ENCODE measurements around the gene RAD51B. TPM values are rescaled to one million over a fixed set of nuclear protein-coding genes. Genes with fewer than 3 reads are reported as not detected.

The RAD51B gene
- total and polyA plus RNA-seq, 2 of the 13 experiments (the other 11 are each of a cell fraction or from before 2014, with no cell fraction given) = 7.0 to 9.5 TPM

GRCh38 chr14:68127166-68127565 lies 307.6 kb downstream of the RAD51B start (continued):
- TF ChIP-seq HMGXB3 (CRISPR knock-in tag; IDR thresholded peaks at IDR 0.05; ENCODE audit: borderline replicate concordance) (no peak), ZSCAN20 (CRISPR knock-in tag; IDR thresholded peaks at IDR 0.05; ENCODE audit: borderline replicate concordance) (no peak), MAF1 (CRISPR knock-in tag; IDR thresholded peaks at IDR 0.05; ENCODE audit: borderline replicate concordance) (no peak), SNAPC2 (CRISPR knock-in tag; IDR thresholded peaks at IDR 0.05) (no peak)

- Histone ChIP-seq H4K20me1 (ENCODE audit: insufficient read depth, low read length) (no peaks in the 10 kb centered on the region), H3K4me3 (replicated peaks in 1 of 3; ENCODE audit: insufficient read depth in 1 of 3, low read depth in 2 of 3, low read length in 3 of 3) (no peak overlapping the region), H3K4me1 (ENCODE audit: insufficient read depth, low read length) (no peaks in the 10 kb centered on the region), H3K27ac (ENCODE audit: extremely low read length, insufficient read depth, low read length) (no peak overlapping the region), H3K36me3 (replicated peaks in 1 of 2; ENCODE audit: control insufficient read depth in 1 of 2, insufficient read depth in 2 of 2, low read length in 2 of 2) (no peaks in the 10 kb centered on the region), H3K79me2 (ENCODE audit: insufficient read depth, low read length) (no peaks in the 10 kb centered on the region), H3K9ac (ENCODE audit: insufficient read depth, low read depth, low read length) (no peak overlapping the region), H3K4me2 (ENCODE audit: low read depth, low read length) (no peak overlapping the region), H3K9me3 (ENCODE audit: low read length) (no peaks in the 10 kb centered on the region), H2AFZ (ENCODE audit: low read length) (no peak overlapping the region), H3K27me3 (ENCODE audit: control insufficient read depth in 1 of 2, insufficient read depth in 2 of 2, low read length in 2 of 2) (no peaks in the 10 kb centered on the region)
- ATAC-seq (no peak), DNase-seq (ENCODE audit: low spot score) (no peak), FAIRE-seq (no peak)
- ChIA-PET POLR2A (no interaction called here), CTCF (ENCODE audit: low intra/inter-chr PET ratio, low total read pairs) (no interaction called here)
- intact Hi-C loops (cut with micrococcal nuclease; ENCODE audit: unreplicated experiment) = no loop called here
- in situ Hi-C loops (cut with HindIII; ENCODE audit: extremely low pct_ligation_motif_present, low pct_unique_long_range_greater_than_20kb) = no loop called here
- no TSS peak for BruUV-seq (replicated peaks)
- TF ChIP-seq HMGXB4 (CRISPR knock-in tag; IDR thresholded peaks at IDR 0.05; ENCODE audit: borderline replicate concordance in 1 of 2, low read depth in 1 of 2) (no peak), TRIM22 (IDR thresholded peaks at IDR 0.05) (no peak), ZNF598 (CRISPR knock-in tag; IDR thresholded peaks at IDR 0.05; ENCODE audit: borderline replicate concordance) (no peak), ZNF562 (CRISPR knock-in tag; IDR thresholded peaks at IDR 0.05; ENCODE audit: borderline replicate concordance) (no peak), ATF6 (CRISPR knock-in tag; conservative IDR thresholded peaks at IDR 0.05) (no peak), HNRNPH1 (optimal IDR thresholded peaks at IDR 0.05; ENCODE audit: low read depth, low read length) (no peak), ZNF33B (CRISPR knock-in tag; IDR thresholded peaks at IDR 0.05) (no peak), SMAD1 (CRISPR knock-in tag; IDR thresholded peaks at IDR 0.05; ENCODE audit: borderline replicate concordance, low read depth) (no peak), ZNF768 (CRISPR knock-in tag; IDR thresholded peaks at IDR 0.05) (no peak)
Measured at GRCh38 chr14:68131907-68132306, 312.3 kb downstream of the RAD51B start.

All from HepG2 (cell line).